Endothelial cell of umbilical vein (primary cell): Measurements from ENCODE around the gene GBX2. TPM values are rescaled to one million over a fixed set of nuclear protein-coding genes. Genes with fewer than 3 reads are reported as not detected.

Experiments
- BruUV-seq: library from RNA; stranded (reverse); fragments of 400-500 nt; replicated peaks from 2 replicates; lab custom pipeline; 2021; lab: Mats Ljungman, UMichigan
- CTCF ChIA-PET: fragments of 300-600, 350-600 bp; sonication (Branson Sonifier 250); formaldehyde crosslinking; loops from one replicate; lab custom pipeline; 2021; ENCODE audit warnings: antibody characterized with exemption, inconsistent platforms; lab: Charles Lee
- POLR2A ChIA-PET: fragments of 300-600, 350-600 bp; sonication (Branson Sonifier 250); formaldehyde crosslinking; loops from one replicate; lab custom pipeline; 2021; ENCODE audit warnings: antibody characterized with exemption, inconsistent platforms; lab: Charles Lee
- DNase-seq: peaks from one replicate; pipeline ENCODE4 v3.0.0-alpha.2; 2011; ENCODE audit warnings: low read depth, low spot score
- FAIRE-seq: peaks from 2 replicates; lab custom pipeline; 2011; peaks lifted over from hg19 to GRCh38; lab: Jason Lieb, UNC
- H2AFZ ChIP-seq: 2 replicates; pipeline ENCODE4 v1.6.0; 2012; ENCODE audit warnings: low read depth, low read length, control low read depth, inconsistent platforms
- H3K27ac ChIP-seq: 2 replicates; pipeline ENCODE4 v1.5.1; 2011; ENCODE audit warnings: low read depth, mild to moderate bottlenecking, control low read depth, low read length, moderate library complexity; ENCODE audit not compliant: insufficient read depth
- H3K27me3 ChIP-seq, 2 experiments: 2 replicates each; pipeline versions ENCODE4 v1.6.0 to v1.6.1; 2011; ENCODE audit warnings: low read length in 2 of 2, mixed read lengths in 1 of 2; ENCODE audit not compliant: control insufficient read depth in 2 of 2, insufficient read depth in 2 of 2
- H3K36me3 ChIP-seq, 2 experiments: 2 replicates in 1 of 2; 3 replicates in 1 of 2; pipeline ENCODE4 v1.5.1; 2011; ENCODE audit warnings: low read length in 2 of 2, mild to moderate bottlenecking in 1 of 2, moderate library complexity in 1 of 2; ENCODE audit not compliant: control insufficient read depth in 2 of 2, insufficient read depth in 2 of 2; ENCODE audit errors: extremely low read depth in 1 of 2
- H3K4me1 ChIP-seq: 3 replicates; pipeline ENCODE4 v1.5.1; 2011; ENCODE audit warnings: mild to moderate bottlenecking, low read length; ENCODE audit not compliant: control insufficient read depth, insufficient read depth; ENCODE audit errors: extremely low read depth
- H3K4me2 ChIP-seq: 2 replicates; pipeline ENCODE4 v1.6.1; 2011; ENCODE audit warnings: low read length, control low read depth, mixed read lengths; ENCODE audit not compliant: insufficient read depth
- H3K4me3 ChIP-seq, 3 experiments: fragments of 200-600 bp in 1 of 3; sonication (generic), shearing (Covaris generic) in 1 of 3; replicated peaks in 1 of 3; 2 replicates each; pipeline ENCODE4 v1.5.1; 2011 to 2016; ENCODE audit warnings: control low read depth in 3 of 3, low read length in 3 of 3, mild to moderate bottlenecking in 2 of 3, inconsistent platforms in 1 of 3, low read depth in 1 of 3, moderate library complexity in 1 of 3; ENCODE audit not compliant: insufficient read depth in 1 of 3
- H3K79me2 ChIP-seq: 2 replicates; pipeline ENCODE4 v1.6.0; 2012; ENCODE audit warnings: low read length, inconsistent platforms; ENCODE audit not compliant: control insufficient read depth, insufficient read depth
- H3K9ac ChIP-seq: replicated peaks from 2 replicates; pipeline ENCODE3; 2011; ENCODE audit warnings: low read length, control low read depth; ENCODE audit not compliant: insufficient read depth; ENCODE audit errors: extremely low read depth
- H3K9me1 ChIP-seq: replicated peaks from 3 replicates; pipeline ENCODE4 v1.6.0; 2011; ENCODE audit warnings: mild to moderate bottlenecking, low read length; ENCODE audit not compliant: control insufficient read depth, insufficient read depth; ENCODE audit errors: extremely low read depth
- H3K9me3 ChIP-seq: replicated peaks from 2 replicates; pipeline ENCODE4 v1.5.1; 2012; ENCODE audit warnings: low read length, inconsistent platforms; ENCODE audit not compliant: control insufficient read depth, insufficient read depth
- H4K20me1 ChIP-seq: replicated peaks from 2 replicates; pipeline ENCODE3; 2011; ENCODE audit warnings: mild to moderate bottlenecking, low read length; ENCODE audit not compliant: control insufficient read depth, insufficient read depth; ENCODE audit errors: extremely low read depth
- CTCF ChIP-seq, 2 donors: IDR thresholded peaks; 1 replicate in 1 of 2; 2 replicates in 1 of 2; pipeline ENCODE4 v1.5.1; 2011; ENCODE audit warnings: low read length in 2 of 2, mild to moderate bottlenecking in 2 of 2, moderate library complexity in 2 of 2, control low read depth in 1 of 2, inconsistent platforms in 1 of 2, low read depth in 1 of 2; ENCODE audit not compliant: insufficient read depth in 1 of 2; ENCODE audit errors: extremely low read depth in 1 of 2
- EZH2 ChIP-seq: IDR thresholded peaks from 2 replicates; pipeline ENCODE4 v1.6.1; 2012; ENCODE audit warnings: borderline replicate concordance, low read depth, mild to moderate bottlenecking, moderate library complexity, low read length, inconsistent platforms; ENCODE audit not compliant: severe bottlenecking
- JUN ChIP-seq: IDR thresholded peaks from 2 replicates; pipeline ENCODE4 v1.6.1; 2011; ENCODE audit warnings: borderline replicate concordance, low read depth; ENCODE audit not compliant: insufficient read length, insufficient read depth
- dilution Hi-C: fragments of 300-500 bp; cut with MboI; formaldehyde crosslinking; loops from one replicate; pipeline ENCODE4 v1.15.0; 2019; ENCODE audit warnings: low sequenced_read_pairs; ENCODE audit not compliant: extremely low pct_ligation_motif_present
- intact Hi-C: fragments of 100-400 bp; cut with micrococcal nuclease; formaldehyde crosslinking; loops from one replicate; pipeline ENCODE4 v1.10.0; 2022
- polyA plus RNA-seq, 4 experiments: library from polyadenylated mRNA; depleted of rRNA in 3 of 4; stranded (reverse) in 3 of 4; unstranded in 1 of 4; fragments of >200 nt; gene quantifications; 2 replicates each; pipeline versions ENCODE4 v1.2.1 to v1.2.3, GENCODE V29; 2011 to 2012; ENCODE audit warnings: missing spikeins in 1 of 4
- total RNA-seq: library from RNA; stranded (reverse); gene quantifications from 2 replicates; pipeline ENCODE4 v1.2.3, GENCODE V29; 2021

GBX2 gene
- total and polyA plus RNA-seq, 2 donors (not counting 3 experiments of a cell fraction or from before 2014, with no cell fraction given) = 3.0 to 3.6 TPM

GRCh38 chr2:236169151-236169721 is 1.1 kb upstream of the GBX2 start:
- Histone ChIP-seq H3K9me1 (no peaks in the 10 kb centered on the region), H2AFZ (no peak overlapping the region), H4K20me1 (no peaks in the 10 kb centered on the region), H3K79me2 (no peaks in the 10 kb centered on the region), H3K4me2 (peak overlapping the region; percentile 42), H3K4me3 (peak overlapping the region in 2 of 3 experiments; percentile 8 to 73), H3K27ac (no peak overlapping the region), H3K9me3 (no peaks in the 10 kb centered on the region), H3K36me3 (no peaks in the 10 kb centered on the region), H3K9ac (no peak overlapping the region), H3K27me3 (peaks cover 3 to 55% of the 10 kb centered on the region in 2 experiments), H3K4me1 (peaks cover 25% of the 10 kb centered on the region)
- dilution Hi-C loops = no loop called here
- ChIA-PET POLR2A (no interaction called here), CTCF (interaction anchor here (1.8 to 4.9 kb wide), 3 partner anchors 10 to 403 kb away, joined by 8 to 61 read pairs (median 15); no protein-coding TSS in a partner anchor)
- TF ChIP-seq JUN = no peak
- TF ChIP-seq EZH2 = peak; percentile 51
- no TSS peak for BruUV-seq
- FAIRE-seq (no peak), DNase-seq (peak; percentile 21)
- intact Hi-C loops = loop anchor here (2.0 to 5.0 kb wide), 2 partner anchors 308 to 403 kb away; no protein-coding TSS in a partner anchor

GRCh38 chr2:236167297-236168109 is 683 bp downstream of the GBX2 start:
- Histone ChIP-seq H3K4me1 (peaks cover 25% of the 10 kb centered on the region), H3K9me1 (no peaks in the 10 kb centered on the region), H3K4me3 (peak overlapping the region; percentile 59 to 73 (median 68)), H3K36me3 (no peaks in the 10 kb centered on the region), H3K27ac (peak overlapping the region; percentile 11), H3K27me3 (peaks cover 3 to 41% of the 10 kb centered on the region in 2 experiments), H4K20me1 (no peaks in the 10 kb centered on the region), H3K79me2 (no peaks in the 10 kb centered on the region), H2AFZ (peak overlapping the region; percentile 92), H3K9me3 (no peaks in the 10 kb centered on the region), H3K4me2 (peak overlapping the region; percentile 29), H3K9ac (peak overlapping the region; percentile 53)
- intact Hi-C loops = loop anchor here (1.0 to 5.0 kb wide), 3 partner anchors 11 to 405 kb away; no protein-coding TSS in a partner anchor
- peak; percentile 74 for DNase-seq
- no TSS peak for BruUV-seq
- TF ChIP-seq JUN (no peak), CTCF (IDR thresholded peaks at IDR 0.05; ENCODE audit: extremely low read depth in 1 of 2, insufficient read depth in 1 of 2, low read depth in 1 of 2, low read length in 2 of 2) (peak; percentile 14 to 50)
- ChIA-PET POLR2A (no interaction called here), CTCF (interaction anchor here (0.9 to 4.9 kb wide), 8 partner anchors 9 to 388 kb away, joined by 3 to 61 read pairs (median 12); no protein-coding TSS in a partner anchor)
- FAIRE-seq = peak; percentile 44
- dilution Hi-C loops = no loop called here
